K562 (cell line): ENCODE measurements around the gene RAD51D.

ENCODE experiments used
- CTCF ChIP-seq, 3 experiments: IDR thresholded peaks in 2 of 3; conservative IDR thresholded peaks in 1 of 3; 2 replicates each; pipeline ENCODE4 v1.5.1; 2011 to 2012; ENCODE audit warnings: low read length in 3 of 3, mild to moderate bottlenecking in 3 of 3, control low read depth in 2 of 3, improper control_type of control experiment in 1 of 3, inconsistent platforms in 1 of 3, low read depth in 1 of 3, mixed read lengths in 1 of 3, moderate library complexity in 1 of 3; ENCODE audit not compliant: insufficient read depth in 2 of 3
- EZH2 ChIP-seq: IDR thresholded peaks from 2 replicates; pipeline ENCODE4 v1.6.1; 2012; ENCODE audit warnings: low read depth, mild to moderate bottlenecking, inconsistent platforms, low read length, borderline replicate concordance
- MAFF ChIP-seq: IDR thresholded peaks from 2 replicates; pipeline ENCODE4 v1.6.1; 2012; ENCODE audit warnings: low read length, improper control_type of control experiment
- PHTF2 ChIP-seq: fragments of 250-450 bp; sonication (Bioruptor Pico); IDR thresholded peaks from 2 replicates; pipeline ENCODE4 v1.5.0; 2021; ENCODE audit warnings: mild to moderate bottlenecking
- SAP30 ChIP-seq: fragments of 200-600 bp; sonication (generic); IDR thresholded peaks from 2 replicates; pipeline ENCODE4 v1.6.1; 2012; ENCODE audit warnings: borderline replicate concordance, low read depth, mild to moderate bottlenecking, moderate library complexity, low read length, control low read depth, inconsistent platforms; ENCODE audit not compliant: insufficient read depth, poor library complexity, severe bottlenecking
- SP2 ChIP-seq: IDR thresholded peaks from 2 replicates; pipeline ENCODE4 v1.6.1; 2011; ENCODE audit warnings: mild to moderate bottlenecking, low read depth, low read length, moderate library complexity; ENCODE audit not compliant: poor library complexity, severe bottlenecking; ENCODE audit errors: extremely low read depth
- ZNF23 ChIP-seq: fragments of 250-450 bp; sonication (Bioruptor Pico); IDR thresholded peaks from 2 replicates; pipeline ENCODE4 v1.4.0; 2020; ENCODE audit warnings: mild to moderate bottlenecking

- TF ChIP-seq MAFF = no peak
- TF ChIP-seq CTCF (IDR thresholded peaks at IDR 0.05 in 2 of 3, conservative IDR thresholded peaks at IDR 0.05 in 1 of 3; ENCODE audit: insufficient read depth in 2 of 3, low read depth in 1 of 3, low read length in 3 of 3) = no peak
- TF ChIP-seq SAP30 = no peak
- TF ChIP-seq EZH2 = no peak
- TF ChIP-seq PHTF2 (CRISPR knock-in tag) = no peak
- no peak for TF ChIP-seq SP2
- no peak for TF ChIP-seq ZNF23 (CRISPR knock-in tag)
Observed at GRCh38 chr17:35146214-35146833, 26.7 kb upstream of the RAD51D start.
